GM21723 (cell line): ENCODE measurements around the gene ZNF365.
"Not testable (repeated sequence)": the region's sequence is repeated elsewhere in the genome, so short reads cannot be mapped to it uniquely, and the experiment has no call there.

Experiments
- ATAC-seq: cut with Tn5 transposase; IDR thresholded peaks from one replicate; pipeline ENCODE4 v1.9.1; 2021; ENCODE audit warnings: mild to moderate bottlenecking, moderate library complexity; ENCODE audit not compliant: unreplicated experiment

The ZNF365 gene

DNA sequence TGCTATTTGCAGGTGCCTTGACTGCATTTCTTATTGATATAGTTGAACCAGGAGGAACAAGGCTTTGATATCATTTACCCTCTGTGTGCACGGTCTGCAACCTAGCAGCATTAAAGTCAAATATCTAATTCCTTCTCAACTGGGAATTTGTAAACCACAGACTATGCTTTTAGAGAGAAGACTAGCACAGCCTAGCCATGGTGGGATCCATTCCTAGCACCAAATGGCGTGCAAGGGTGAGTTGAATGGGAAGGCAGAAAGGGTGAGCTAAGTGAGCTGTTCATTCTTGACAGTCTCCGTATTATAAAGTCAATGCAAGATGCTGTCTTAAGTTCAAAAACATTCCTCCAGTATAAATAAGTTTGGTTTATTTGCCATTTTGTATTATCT, 2.9 kb downstream of the ZNF365 start:
- ATAC-seq = no peak

DNA sequence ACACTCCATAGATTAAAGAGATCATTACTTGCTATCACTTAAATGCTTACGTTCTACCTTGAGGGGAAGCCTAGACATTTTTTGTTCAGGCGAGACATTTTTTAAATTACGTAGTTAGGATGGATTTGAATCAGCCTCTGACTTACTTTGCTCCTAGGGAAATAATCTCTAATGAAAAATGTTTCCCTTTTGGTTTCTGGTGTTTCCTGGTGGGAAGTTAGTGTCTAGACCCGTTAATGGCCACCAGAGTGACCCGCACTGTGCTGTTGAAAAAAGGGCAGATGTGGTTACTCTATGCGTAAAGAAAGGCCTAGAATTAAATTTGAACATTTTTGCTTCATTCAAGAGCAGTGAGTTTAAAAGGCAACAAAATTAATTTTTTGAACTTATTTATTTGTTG, 3.8 kb downstream of the ZNF365 start:
- ATAC-seq = no peak

GRCh38 chr10:62378877-62379276, 4.7 kb downstream of the ZNF365 start:
- ATAC-seq = not testable (repeated sequence)

DNA sequence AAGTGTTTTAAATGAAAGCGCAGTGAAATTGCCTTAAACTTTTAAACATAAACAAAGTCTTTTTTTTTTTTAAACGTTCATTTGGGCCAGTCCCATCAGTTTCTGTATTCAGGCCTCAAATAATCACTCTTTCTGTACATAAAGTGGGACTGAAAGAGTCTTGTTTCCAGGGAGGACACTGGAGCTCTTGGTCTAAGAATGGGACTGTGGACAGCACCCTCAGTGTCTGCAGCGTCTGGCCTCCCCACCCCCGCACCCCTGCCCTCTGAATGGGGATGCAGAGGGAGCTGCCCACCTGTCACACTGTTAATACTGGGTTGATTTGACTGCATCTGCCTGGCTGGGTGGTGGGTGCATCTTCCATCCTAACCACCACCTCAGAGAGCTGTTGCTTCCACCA, 5.2 kb downstream of the ZNF365 start:
- no peak for ATAC-seq

DNA sequence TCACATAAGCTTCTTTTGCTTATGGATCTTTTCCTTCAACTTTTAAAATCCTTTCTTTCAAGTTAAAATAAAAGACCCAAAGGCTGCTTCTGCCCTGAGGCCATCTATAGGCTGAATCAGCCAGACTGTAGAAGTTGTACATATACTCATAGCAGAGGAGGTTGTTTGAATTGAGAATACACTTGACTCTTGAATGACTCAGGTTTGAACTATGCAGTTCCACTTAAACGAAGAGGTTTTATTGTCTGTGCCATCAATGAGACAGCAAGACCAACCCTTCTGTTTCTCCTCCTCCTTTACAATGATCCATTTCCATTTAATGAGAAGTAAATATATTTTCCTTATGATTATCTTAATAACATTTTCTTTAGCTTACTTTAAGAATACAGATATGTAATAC, 5.8 kb downstream of the ZNF365 start:
- ATAC-seq = no peak

GRCh38 chr10:62381385-62382102, 7.4 kb downstream of the ZNF365 start:
- ATAC-seq = no peak

- no peak for ATAC-seq
These were observed 8.7 kb downstream of the ZNF365 start for GRCh38 chr10:62382831-62383230.

DNA sequence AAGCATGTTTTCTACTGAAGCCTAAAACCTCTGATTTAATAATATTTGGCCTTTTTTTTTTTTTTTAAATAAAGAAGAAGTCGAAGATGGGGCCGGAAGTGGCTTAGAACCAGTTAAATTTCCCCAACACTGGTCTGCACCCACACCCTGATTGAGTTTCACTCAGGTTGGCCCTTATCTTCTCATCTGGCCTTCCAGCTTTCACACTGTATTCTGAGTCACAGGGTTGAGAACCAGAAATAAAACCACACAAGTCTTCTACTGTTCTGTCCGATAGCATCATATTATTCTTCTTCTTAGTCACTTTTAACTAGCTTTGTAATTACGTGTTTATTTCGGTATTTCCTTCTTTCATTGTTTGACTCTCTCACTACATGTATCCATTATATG, 9.9 kb downstream of the ZNF365 start:
- no peak for ATAC-seq

DNA sequence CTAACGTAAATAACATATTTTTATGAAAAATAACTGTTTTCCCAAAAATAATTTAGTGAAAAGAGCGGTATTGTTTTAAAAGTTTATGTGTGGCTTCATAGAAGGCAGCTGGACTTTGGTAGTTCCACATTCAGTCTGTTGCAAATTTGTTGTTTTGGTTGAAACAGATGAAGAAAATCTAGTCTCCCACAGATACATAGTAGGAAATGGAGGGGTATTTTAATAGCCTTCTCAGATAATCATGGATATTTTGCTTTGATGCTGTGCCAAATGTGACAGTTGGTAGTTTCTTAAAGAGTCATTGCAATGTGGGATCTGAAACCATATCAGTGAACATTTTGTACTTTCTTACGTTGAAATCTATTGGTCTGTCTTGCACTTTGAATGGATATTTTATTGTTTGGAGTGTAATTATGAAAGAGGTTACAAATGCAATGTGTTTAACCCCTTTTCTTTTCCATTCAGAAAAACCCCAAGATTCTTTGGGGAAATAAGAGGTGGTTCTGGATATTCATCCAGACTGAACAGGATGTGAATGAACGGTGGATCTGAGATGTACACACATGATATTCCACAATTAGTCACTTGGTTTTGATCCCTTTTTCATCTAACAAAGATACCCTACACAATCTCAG, 10.4 kb downstream of the ZNF365 start:
- no peak for ATAC-seq

- ATAC-seq = no peak
These were observed 12.5 kb downstream of the ZNF365 start for GRCh38 chr10:62386356-62387320.

GRCh38 chr10:62388328-62388727, 14.2 kb downstream of the ZNF365 start:
- no peak for ATAC-seq

GRCh38 chr10:62390497-62391176, 16.5 kb downstream of the ZNF365 start:
- ATAC-seq = no peak

DNA sequence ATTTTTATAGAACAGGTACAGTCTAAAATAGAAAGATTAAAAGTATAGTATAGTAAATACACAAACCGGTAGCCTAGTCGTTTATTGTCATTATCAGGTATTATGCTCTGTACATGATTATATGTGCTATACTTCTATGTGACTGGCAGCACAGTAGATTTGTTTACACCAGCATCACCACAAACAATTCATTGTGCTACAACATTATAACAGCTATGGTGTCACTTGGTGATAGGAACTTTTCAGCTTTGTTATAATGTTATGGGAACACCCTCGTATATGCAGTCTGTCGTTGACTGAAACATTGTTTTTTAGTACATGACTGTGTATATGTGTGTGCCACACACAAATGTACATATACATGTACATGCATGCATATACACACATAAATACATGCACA, 19.1 kb downstream of the ZNF365 start:
- ATAC-seq = no peak

- ATAC-seq = no peak
These were observed 20.4 kb downstream of the ZNF365 start for GRCh38 chr10:62394556-62395018.

- no peak for ATAC-seq
These were observed 21.7 kb downstream of the ZNF365 start for GRCh38 chr10:62395892-62396291.

DNA sequence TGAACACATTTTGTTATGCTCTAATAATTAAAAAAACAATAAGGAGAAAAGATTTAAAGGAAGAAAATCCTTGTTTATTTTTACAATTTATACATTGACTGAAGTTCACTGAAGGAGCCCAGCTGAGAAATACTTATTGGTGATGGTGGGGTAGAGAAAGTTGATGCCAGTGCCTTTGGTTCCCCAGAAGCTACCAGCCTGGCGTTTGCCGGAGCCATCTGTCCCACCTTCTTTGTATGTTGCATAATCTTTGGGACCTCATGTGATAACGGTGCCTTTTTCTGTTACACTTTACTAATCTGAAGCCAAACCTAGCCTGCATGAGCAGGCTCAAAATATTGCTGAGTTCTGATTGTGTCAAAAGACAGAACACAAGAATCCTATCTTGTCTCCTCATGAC, 22.7 kb downstream of the ZNF365 start:
- no peak for ATAC-seq

DNA sequence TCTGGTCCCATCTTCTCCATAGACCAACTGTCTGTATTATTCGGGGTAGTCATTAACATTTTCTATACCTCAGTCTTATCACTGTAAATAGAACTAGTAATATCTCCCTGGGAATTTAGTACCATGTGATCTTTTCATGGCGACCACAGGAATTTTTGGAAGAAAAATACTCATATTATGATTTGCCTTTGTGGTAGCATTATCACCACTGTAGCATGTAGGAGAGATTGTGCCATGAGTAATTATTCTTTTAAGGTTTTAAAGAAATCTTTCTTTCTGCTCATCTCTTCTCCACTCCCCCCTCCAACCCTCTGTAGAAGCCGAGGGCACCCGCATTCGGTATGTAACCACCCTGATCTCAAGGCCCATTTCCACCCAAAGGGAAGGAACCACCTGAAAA, 25.0 kb downstream of the ZNF365 start:
- ATAC-seq = no peak

DNA sequence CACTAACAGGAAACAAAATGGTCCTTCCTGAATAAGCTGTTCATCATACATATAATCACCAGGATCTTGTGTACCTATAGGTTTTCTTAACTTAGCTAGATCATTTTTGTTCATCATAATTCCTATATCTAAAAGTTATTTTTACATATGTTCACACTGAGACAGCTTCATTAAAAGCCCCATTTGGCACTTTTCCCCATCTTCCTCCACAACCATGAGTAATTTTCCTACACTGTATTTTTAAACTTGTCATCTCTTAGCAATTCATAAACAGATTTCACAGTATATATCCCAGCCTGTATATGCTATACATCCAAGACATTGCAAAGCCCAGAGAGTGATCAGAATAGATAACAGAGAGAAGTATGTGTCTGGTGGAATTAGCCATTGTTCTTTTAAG, 28.3 kb downstream of the ZNF365 start:
- ATAC-seq = no peak

GRCh38 chr10:62410528-62410927, 36.4 kb downstream of the ZNF365 start:
- ATAC-seq = not testable (repeated sequence)

DNA sequence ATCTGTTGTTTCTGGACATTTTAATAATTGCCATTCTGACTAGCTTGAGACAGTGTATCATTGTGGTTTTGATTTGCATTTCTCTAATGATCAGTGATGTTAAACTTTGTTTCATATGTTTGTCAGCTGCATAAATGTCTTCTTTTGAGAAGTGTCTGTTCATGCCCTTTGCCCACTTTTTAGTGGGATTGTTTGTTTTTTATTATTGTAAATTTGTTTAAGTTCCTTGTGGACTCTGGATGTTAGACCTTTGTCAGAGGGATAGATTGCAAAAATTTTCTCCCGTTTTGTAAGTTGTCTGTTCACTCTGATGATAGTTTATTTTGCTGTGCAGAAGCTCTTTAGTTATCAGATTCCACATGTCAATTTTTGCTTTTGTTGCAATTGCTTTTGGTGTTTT, 36.8 kb downstream of the ZNF365 start:
- ATAC-seq = not testable (repeated sequence)

DNA sequence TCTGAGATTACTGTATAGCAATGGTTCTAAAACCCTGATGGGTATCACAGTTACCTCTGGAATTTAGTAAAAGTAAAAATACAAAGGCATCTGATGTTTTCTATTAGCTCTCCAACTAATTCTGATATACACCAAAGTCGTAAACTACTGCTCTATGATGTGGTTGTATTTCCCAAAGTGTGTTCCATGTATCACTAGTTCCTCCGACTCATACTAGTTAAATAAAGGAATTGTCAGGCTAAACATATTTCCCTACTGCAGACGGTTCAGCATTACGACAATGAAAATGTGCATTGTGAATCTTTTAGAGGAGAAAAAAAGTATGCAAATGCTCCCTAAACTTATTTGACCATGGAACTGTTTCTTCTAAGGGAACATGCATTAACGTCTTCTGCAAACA, 38.9 kb downstream of the ZNF365 start:
- ATAC-seq = no peak
